ENCODE measurements around the gene TRAF7. TPM values are rescaled to one million over a fixed set of nuclear protein-coding genes. Genes with fewer than 3 reads are reported as not detected.

Gene TRAF7
- total RNA-seq, 4 donors from 2014 or later, result 42.6 to 64.5 (median 54.3) TPM

DNA sequence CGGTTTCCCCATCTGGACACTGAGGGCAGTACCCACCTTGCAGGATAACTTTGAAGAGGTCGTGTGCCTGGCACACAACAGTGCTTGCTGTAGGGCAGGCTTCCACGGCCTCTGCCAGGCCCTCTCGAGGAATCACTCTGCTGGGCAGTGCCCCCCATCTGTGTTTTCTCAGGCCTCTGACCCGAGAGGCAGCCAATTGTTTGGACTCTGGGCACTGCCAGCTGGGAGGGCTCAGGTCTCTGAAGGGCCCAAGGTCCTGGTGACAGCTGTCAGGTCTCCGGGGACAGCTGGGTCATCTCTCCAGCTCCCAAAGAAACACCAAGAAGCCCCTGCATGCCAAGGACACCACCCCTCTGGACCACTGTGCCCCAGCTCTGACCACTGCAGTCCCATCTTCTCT, 8.2 kb upstream of the TRAF7 start:
- H3K9me3 ChIP-seq, result no peaks in the 10 kb centered on the region
- peak overlapping the region; percentile 70 to 82 (median 78) for H3K27ac ChIP-seq (replicated peaks in 1 of 4)
- no CpG with 5 or more reads among the region's 6 CpGs for WGBS
- no peak overlapping the region for H3K4me3 ChIP-seq
- TF ChIP-seq POLR2A (IDR thresholded peaks at IDR 0.05; ENCODE audit: low read depth), result no peak
- TF ChIP-seq POLR2AphosphoS5 (IDR thresholded peaks at IDR 0.05), result no peak
- intact Hi-C loops (cut with DNase I), result no loop called here
- DNase-seq (ENCODE audit: extremely low spot score), result no peak
- no peaks in the 10 kb centered on the region for H3K27me3 ChIP-seq
- H3K36me3 ChIP-seq, result peaks cover 0 to 12% (median 7%) of the 10 kb centered on the region in 4 donors
- H3K4me1 ChIP-seq, result peaks cover 39 to 49% (median 48%) of the 10 kb centered on the region in 4 donors

GRCh38 chr16:2147981-2148671, 7.5 kb upstream of the TRAF7 start, which contains the start of gene RAB26:
TSS of gene RAB26 (plus strand) at chr16:2148625. CDS start at chr16:2148784, 159 bp downstream.
- no peak for DNase-seq (ENCODE audit: extremely low spot score)
- WGBS, result no CpG with 5 or more reads among the region's 55 CpGs
- peaks cover 47 to 56% (median 55%) of the 10 kb centered on the region in 4 donors for H3K4me1 ChIP-seq

DNA sequence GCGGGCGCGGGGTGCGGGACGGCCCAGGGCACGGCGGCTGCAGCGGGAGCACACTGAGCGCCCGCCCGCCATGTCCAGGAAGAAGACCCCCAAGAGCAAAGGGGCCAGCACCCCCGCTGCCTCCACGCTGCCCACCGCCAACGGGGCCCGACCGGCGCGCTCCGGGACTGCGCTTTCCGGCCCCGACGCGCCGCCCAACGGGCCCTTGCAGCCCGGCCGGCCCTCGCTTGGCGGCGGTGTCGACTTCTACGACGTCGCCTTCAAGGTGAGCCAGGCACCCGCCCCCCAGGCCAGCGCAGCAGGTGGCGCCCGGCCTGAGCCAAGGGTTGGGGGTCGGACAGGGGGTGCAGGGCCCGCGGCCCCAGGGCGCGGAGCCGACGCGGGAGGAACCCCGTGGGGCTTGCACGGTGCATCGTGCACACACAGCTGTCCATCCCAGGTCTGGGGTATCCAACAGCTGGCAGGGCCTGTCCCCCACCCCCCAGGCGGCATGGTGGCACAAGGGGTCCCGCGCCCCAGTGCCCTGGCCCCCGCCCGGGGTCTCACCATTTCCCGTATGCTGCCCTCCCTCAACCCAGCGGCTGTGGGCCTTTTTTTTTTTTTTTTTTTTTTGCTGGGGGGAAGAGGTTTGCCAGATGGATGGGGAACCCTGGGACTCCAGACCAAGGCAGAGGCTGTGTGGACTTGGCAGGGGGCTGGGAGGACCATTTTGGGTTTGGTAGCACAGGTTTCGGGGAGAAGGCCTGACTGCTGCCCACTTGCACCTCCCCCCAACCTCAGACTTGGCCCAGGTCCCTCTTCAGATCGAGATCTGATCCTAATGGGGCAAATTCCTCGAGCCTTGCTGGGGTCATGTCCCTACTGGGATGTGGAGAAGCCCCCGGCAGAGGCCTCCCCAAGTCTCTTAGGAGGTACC, 6.6 kb upstream of the TRAF7 start:
- peak overlapping the region in 1 of 4 donors; percentile 39 for H3K27ac ChIP-seq (replicated peaks in 1 of 4)

More at GRCh38 chr16:2147981-2148671, 7.5 kb upstream of the TRAF7 start, which contains the start of gene RAB26:
- H3K27me3 ChIP-seq, result no peaks in the 10 kb centered on the region
- H3K27ac ChIP-seq (replicated peaks in 1 of 4), result peak within 1 kb of the TSS; percentile 70 to 82 (median 78)
- no peaks in the 10 kb centered on the region for H3K9me3 ChIP-seq
- peaks cover 0 to 12% (median 7%) of the 10 kb centered on the region in 4 donors for H3K36me3 ChIP-seq
- intact Hi-C loops (cut with DNase I), result no loop called here
- peak within 1 kb of the TSS; percentile 53 to 63 (median 55) for H3K4me3 ChIP-seq
- no peak for TF ChIP-seq POLR2A (IDR thresholded peaks at IDR 0.05; ENCODE audit: low read depth)
- peak; percentile 26 to 50 for TF ChIP-seq POLR2AphosphoS5 (IDR thresholded peaks at IDR 0.05)

DNA sequence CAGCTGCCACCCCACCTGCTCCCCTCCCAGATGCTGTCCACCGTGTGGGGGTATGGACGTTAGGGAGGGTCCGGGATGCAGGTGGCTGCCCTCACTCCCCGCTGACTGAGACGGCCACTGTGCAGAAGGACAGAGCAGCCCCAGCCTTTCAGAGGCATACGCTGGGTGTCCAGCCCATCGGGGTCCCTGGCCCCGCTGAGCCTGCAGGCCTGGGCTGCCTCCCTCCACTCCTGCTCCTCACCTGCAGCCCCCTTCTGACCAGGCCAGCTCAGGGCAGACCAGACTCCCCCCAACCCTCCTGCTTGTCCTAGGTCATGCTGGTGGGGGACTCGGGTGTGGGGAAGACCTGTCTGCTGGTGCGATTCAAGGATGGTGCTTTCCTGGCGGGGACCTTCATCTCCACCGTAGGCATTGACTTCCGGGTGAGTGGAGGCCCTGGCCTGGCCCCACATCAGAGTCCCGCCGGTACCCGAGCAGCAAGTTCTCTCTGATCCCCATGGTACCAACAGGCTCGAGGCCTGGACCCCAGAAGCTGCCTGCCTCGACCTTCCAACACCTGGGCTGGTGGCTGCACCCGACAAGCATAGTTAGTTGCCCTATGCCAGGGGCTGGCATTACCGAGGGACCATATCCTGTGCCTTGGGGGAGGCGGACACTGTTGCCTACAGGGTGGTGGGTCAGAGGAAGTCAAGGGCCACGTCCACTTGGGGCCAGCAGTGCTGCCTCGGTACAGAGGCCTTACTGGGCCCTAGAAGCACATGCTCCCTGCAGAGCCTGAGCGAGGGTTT, 5.8 kb upstream of the TRAF7 start:
- peaks cover 62 to 72% (median 72%) of the 10 kb centered on the region in 4 donors for H3K4me1 ChIP-seq
- no peaks in the 10 kb centered on the region for H3K9me3 ChIP-seq
- intact Hi-C loops (cut with DNase I), result no loop called here
- WGBS, result 63% methylated on average over 18 of the region's 24 CpGs
- TF ChIP-seq EP300 (IDR thresholded peaks at IDR 0.05) (no peak), CTCF (IDR thresholded peaks at IDR 0.05) (no peak)
- H3K27me3 ChIP-seq, result no peaks in the 10 kb centered on the region
- no peak overlapping the region for H3K27ac ChIP-seq (replicated peaks in 1 of 4)
- DNase-seq (ENCODE audit: extremely low spot score), result no peak
- H3K4me3 ChIP-seq, result no peak overlapping the region
- peaks cover 0 to 12% (median 7%) of the 10 kb centered on the region in 4 donors for H3K36me3 ChIP-seq

More for the DNA sequence above, 6.6 kb upstream of the TRAF7 start:
- DNase-seq (ENCODE audit: extremely low spot score), result no peak
- TF ChIP-seq CTCF (IDR thresholded peaks at IDR 0.05) (no peak), POLR2AphosphoS5 (IDR thresholded peaks at IDR 0.05) (no peak), POLR2A (IDR thresholded peaks at IDR 0.05; ENCODE audit: low read depth) (no peak), EP300 (IDR thresholded peaks at IDR 0.05) (no peak)
- 12% methylated on average over 11 of the region's 62 CpGs for WGBS
- Histone ChIP-seq H3K36me3 (peaks cover 0 to 12% (median 7%) of the 10 kb centered on the region in 4 donors), H3K9me3 (no peaks in the 10 kb centered on the region), H3K4me1 (peaks cover 53 to 65% (median 64%) of the 10 kb centered on the region in 4 donors), H3K27me3 (no peaks in the 10 kb centered on the region), H3K4me3 (peak overlapping the region; percentile 53 to 63 (median 55))
- intact Hi-C loops (cut with DNase I), result no loop called here

- H3K27ac ChIP-seq (replicated peaks in 1 of 4), result peak overlapping the region in 1 of 4 donors; percentile 1
- H3K4me3 ChIP-seq, result no peak overlapping the region
- no peaks in the 10 kb centered on the region for H3K27me3 ChIP-seq
- peaks cover 63 to 73% (median 73%) of the 10 kb centered on the region in 4 donors for H3K4me1 ChIP-seq
- TF ChIP-seq POLR2A (IDR thresholded peaks at IDR 0.05; ENCODE audit: low read depth), result no peak
- TF ChIP-seq CTCF (IDR thresholded peaks at IDR 0.05), result no peak
- no peak for TF ChIP-seq EP300 (IDR thresholded peaks at IDR 0.05)
- TF ChIP-seq POLR2AphosphoS5 (IDR thresholded peaks at IDR 0.05), result no peak
- peaks cover 0 to 12% (median 7%) of the 10 kb centered on the region in 4 donors for H3K36me3 ChIP-seq
- WGBS, result 59% methylated on average over 11 of the region's 18 CpGs
- H3K9me3 ChIP-seq, result no peaks in the 10 kb centered on the region
- DNase-seq (ENCODE audit: extremely low spot score), result no peak
- intact Hi-C loops (cut with DNase I), result no loop called here
Measured at GRCh38 chr16:2150418-2151187, 5.0 kb upstream of the TRAF7 start.
